Endothelial cell (in vitro differentiated cells): ENCODE measurements around the gene SOX15. TPM values are rescaled to one million over a fixed set of nuclear protein-coding genes. Genes with fewer than 3 reads are reported as not detected.

ENCODE experiments used
- DNase-seq: peaks from one replicate; pipeline ENCODE4 v3.0.0; 2021; ENCODE audit warnings: low spot score
- H3K27ac Mint-ChIP-seq: one replicate; pipeline ENCODE4 v1.8.0; 2021; ENCODE audit warnings: mixed read lengths, inconsistent platforms; ENCODE audit not compliant: unreplicated experiment
- H3K27me3 Mint-ChIP-seq: one replicate; pipeline ENCODE4 v1.8.0; 2021; ENCODE audit warnings: mild to moderate bottlenecking, moderate library complexity, mixed read lengths, inconsistent platforms; ENCODE audit not compliant: unreplicated experiment
- H3K36me3 Mint-ChIP-seq: one replicate; pipeline ENCODE4 v1.8.0; 2021; ENCODE audit warnings: mild to moderate bottlenecking, low read depth, mixed read lengths, inconsistent platforms; ENCODE audit not compliant: unreplicated experiment
- H3K4me1 Mint-ChIP-seq: one replicate; pipeline ENCODE4 v1.8.0; 2021; ENCODE audit warnings: mild to moderate bottlenecking, mixed read lengths, inconsistent platforms; ENCODE audit not compliant: unreplicated experiment
- H3K4me3 Mint-ChIP-seq: one replicate; pipeline ENCODE4 v1.8.0; 2021; ENCODE audit warnings: mild to moderate bottlenecking, mixed read lengths, inconsistent platforms; ENCODE audit not compliant: unreplicated experiment
- H3K9me3 Mint-ChIP-seq: one replicate; pipeline ENCODE4 v1.8.0; 2021; ENCODE audit warnings: mixed read lengths, inconsistent platforms; ENCODE audit not compliant: unreplicated experiment
- CTCF ChIP-seq: fragments of 200-600 bp; sonication (generic); IDR thresholded peaks from one replicate; pipeline ENCODE4 v1.5.0; 2021; ENCODE audit warnings: antibody characterized with exemption; ENCODE audit not compliant: unreplicated experiment
- total RNA-seq: library from RNA; stranded (reverse); fragmentation: NEBNext Ultra II Directional; extraction: Animal tissue kit (Norgen Biotek cat#: 25700); gene quantifications from one replicate; pipeline ENCODE4 v1.2.1, GENCODE V29; 2021; ENCODE audit not compliant: unreplicated experiment

The SOX15 gene
- total RNA-seq, 1 donor from 2014 or later, result 1.3 TPM

GRCh38 chr17:7551396-7551795 lies 38.5 kb downstream of the SOX15 start:
- H3K9me3 Mint-ChIP-seq, result no peaks in the 10 kb centered on the region
- H3K27ac Mint-ChIP-seq, result peak overlapping the region; percentile 22
- DNase-seq, result no peak
- peaks cover 21% of the 10 kb centered on the region for H3K4me1 Mint-ChIP-seq
- TF ChIP-seq CTCF, result no peak
- no peak overlapping the region for H3K4me3 Mint-ChIP-seq
- H3K36me3 Mint-ChIP-seq, result peaks cover 3% of the 10 kb centered on the region
- peaks cover 9% of the 10 kb centered on the region for H3K27me3 Mint-ChIP-seq

- no peak overlapping the region for H3K27ac Mint-ChIP-seq
- no peaks in the 10 kb centered on the region for H3K9me3 Mint-ChIP-seq
- no peak for DNase-seq
- peaks cover 3% of the 10 kb centered on the region for H3K36me3 Mint-ChIP-seq
- H3K4me1 Mint-ChIP-seq, result peaks cover 21% of the 10 kb centered on the region
- peaks cover 9% of the 10 kb centered on the region for H3K27me3 Mint-ChIP-seq
- H3K4me3 Mint-ChIP-seq, result no peak overlapping the region
- TF ChIP-seq CTCF, result no peak
Observed at GRCh38 chr17:7550344-7550743, 39.5 kb downstream of the SOX15 start.

- H3K9me3 Mint-ChIP-seq, result no peaks in the 10 kb centered on the region
- peaks cover 6% of the 10 kb centered on the region for H3K27me3 Mint-ChIP-seq
- no peak for DNase-seq
- peak overlapping the region; percentile 80 for H3K4me3 Mint-ChIP-seq
- no peak for TF ChIP-seq CTCF
- H3K27ac Mint-ChIP-seq, result no peak overlapping the region
- peaks cover 3% of the 10 kb centered on the region for H3K36me3 Mint-ChIP-seq
- peaks cover 18% of the 10 kb centered on the region for H3K4me1 Mint-ChIP-seq
Observed at GRCh38 chr17:7549401-7550055, 40.4 kb downstream of the SOX15 start.

- Mint-ChIP-seq H3K4me1 (peaks cover 18% of the 10 kb centered on the region), H3K4me3 (peak within 1 kb of the TSS; percentile 83), H3K27ac (no peak within 1 kb of the TSS), H3K27me3 (peaks cover 6% of the 10 kb centered on the region), H3K9me3 (no peaks in the 10 kb centered on the region), H3K36me3 (peaks cover 3% of the 10 kb centered on the region)
- no peak for TF ChIP-seq CTCF
- peak; percentile 44 for DNase-seq
Observed at GRCh38 chr17:7548585-7549400, 41.1 kb downstream of the SOX15 start, which contains the start of gene TNFSF12. Gene TNFSF12 (plus strand): TSS chr17:7549058. CDS start chr17:7549154, 96 bp downstream.

GRCh38 chr17:7544911-7545310 lies 45.0 kb downstream of the SOX15 start:
- no peak for TF ChIP-seq CTCF
- no peaks in the 10 kb centered on the region for H3K9me3 Mint-ChIP-seq
- peaks cover 4% of the 10 kb centered on the region for H3K27me3 Mint-ChIP-seq
- H3K27ac Mint-ChIP-seq, result no peak overlapping the region
- no peak overlapping the region for H3K4me3 Mint-ChIP-seq
- no peaks in the 10 kb centered on the region for H3K36me3 Mint-ChIP-seq
- H3K4me1 Mint-ChIP-seq, result peaks cover 8% of the 10 kb centered on the region
- no peak for DNase-seq
